IMR-90 (cell line): ENCODE data around the gene PPP2R2D. TPM values are rescaled to one million over a fixed set of nuclear protein-coding genes. Genes with fewer than 3 reads are reported as not detected.

Experiments
- ATAC-seq: fragments of 200-7000 bp; cut with Tn5 transposase; 2 replicates; pipeline ENCODE4 v1.9.1; 2020; ENCODE audit warnings: low read depth, mild to moderate bottlenecking, moderate library complexity
- BruUV-seq: library from RNA; stranded (reverse); fragments of 400-500 nt; replicated peaks from 2 replicates; lab custom pipeline; 2021; lab: Mats Ljungman, UMichigan
- CTCF ChIA-PET: fragments of 300-600 bp; formaldehyde crosslinking; extraction: SDS; loops from one replicate; lab custom pipeline; 2021; ENCODE audit warnings: antibody characterized with exemption; lab: Yijun Ruan, JAX
- POLR2A ChIA-PET: fragments of 300-600 bp; sonication (Branson Sonifier 250); formaldehyde crosslinking; loops from one replicate; lab custom pipeline; 2022; ENCODE audit warnings: antibody characterized with exemption; ENCODE audit not compliant: unreplicated experiment; lab: Charles Lee
- DNase-seq: peaks from one replicate; pipeline ENCODE4 v3.0.0; 2013
- H2AFZ ChIP-seq: replicated peaks from 2 replicates; pipeline ENCODE3; 2013; ENCODE audit warnings: low read length, mild to moderate bottlenecking; ENCODE audit not compliant: poor library complexity
- H2AK5ac ChIP-seq: 2 replicates; pipeline ENCODE4 v1.6.1; 2013; ENCODE audit warnings: low read depth, low read length, inconsistent platforms
- H2AK9ac ChIP-seq: replicated peaks from 2 replicates; pipeline ENCODE3; 2013; ENCODE audit warnings: mild to moderate bottlenecking, low read depth, low read length, moderate library complexity; ENCODE audit not compliant: poor library complexity
- H2BK120ac ChIP-seq: 2 replicates; pipeline ENCODE4 v1.6.1; 2013; ENCODE audit warnings: low read depth, low read length, inconsistent platforms
- H2BK15ac ChIP-seq: 3 replicates; pipeline ENCODE4 v1.6.1; 2013; ENCODE audit warnings: low read depth, low read length, inconsistent platforms
- H2BK20ac ChIP-seq: 2 replicates; pipeline ENCODE4 v1.6.1; 2013; ENCODE audit warnings: low read depth, mild to moderate bottlenecking, inconsistent platforms, low read length, moderate library complexity
- H2BK5ac ChIP-seq: 2 replicates; pipeline ENCODE4 v1.6.1; 2013; ENCODE audit warnings: mild to moderate bottlenecking, low read depth, low read length, inconsistent platforms; ENCODE audit not compliant: poor library complexity, severe bottlenecking
- H3K14ac ChIP-seq: replicated peaks from 2 replicates; pipeline ENCODE4 v1.6.1; 2013; ENCODE audit warnings: low read depth, low read length, inconsistent platforms
- H3K18ac ChIP-seq: 2 replicates; pipeline ENCODE4 v1.6.1; 2013; ENCODE audit warnings: low read depth, low read length, control low read depth
- H3K23ac ChIP-seq: 2 replicates; pipeline ENCODE4 v1.6.1; 2013; ENCODE audit warnings: low read depth, low read length, inconsistent platforms
- H3K27ac ChIP-seq: 2 replicates; pipeline ENCODE4 v1.5.1; 2013; ENCODE audit warnings: mild to moderate bottlenecking, control low read depth, low read length; ENCODE audit not compliant: insufficient read depth
- H3K27me3 ChIP-seq: 2 replicates; pipeline ENCODE4 v1.6.1; 2013; ENCODE audit warnings: low read length; ENCODE audit not compliant: control insufficient read depth, insufficient read depth
- H3K36me3 ChIP-seq: 2 replicates; pipeline ENCODE4 v1.6.1; 2013; ENCODE audit warnings: low read length, mixed read lengths; ENCODE audit not compliant: control insufficient read depth, insufficient read depth
- H3K4ac ChIP-seq: 2 replicates; pipeline ENCODE4 v1.6.1; 2013; ENCODE audit warnings: low read depth, low read length, inconsistent platforms
- H3K4me1 ChIP-seq: 2 replicates; pipeline ENCODE4 v1.6.1; 2013; ENCODE audit warnings: low read length, mixed read lengths; ENCODE audit not compliant: control insufficient read depth, insufficient read depth
- H3K4me2 ChIP-seq: 2 replicates; pipeline ENCODE4 v1.6.1; 2013; ENCODE audit warnings: low read depth, mild to moderate bottlenecking, control low read depth, low read length, moderate library complexity
- H3K4me3 ChIP-seq: 2 replicates; pipeline ENCODE4 v1.5.1; 2013; ENCODE audit warnings: low read depth, mild to moderate bottlenecking, control low read depth, low read length, moderate library complexity; ENCODE audit not compliant: insufficient read depth
- H3K56ac ChIP-seq: 2 replicates; pipeline ENCODE4 v1.6.1; 2013; ENCODE audit warnings: low read length, inconsistent platforms; ENCODE audit not compliant: insufficient read depth; ENCODE audit errors: extremely low read depth
- H3K79me1 ChIP-seq, 2 experiments: 2 replicates each; pipeline ENCODE4 v1.6.1; 2013; ENCODE audit warnings: low read length in 2 of 2, inconsistent platforms in 1 of 2, low read depth in 1 of 2
- H3K9ac ChIP-seq: 2 replicates; pipeline ENCODE4 v1.6.1; 2013; ENCODE audit warnings: low read depth, low read length, control low read depth
- H3K9me1 ChIP-seq: 2 replicates; pipeline ENCODE4 v1.6.1; 2013; ENCODE audit warnings: low read length, inconsistent platforms; ENCODE audit not compliant: insufficient read depth
- H3K9me3 ChIP-seq: 2 replicates; pipeline ENCODE4 v1.6.1; 2013; ENCODE audit warnings: low read length; ENCODE audit not compliant: control insufficient read depth, insufficient read depth
- H4K20me1 ChIP-seq: 2 replicates; pipeline ENCODE4 v1.6.1; 2013; ENCODE audit warnings: low read length, inconsistent platforms; ENCODE audit not compliant: insufficient read depth
- H4K5ac ChIP-seq: 2 replicates; pipeline ENCODE4 v1.6.1; 2013; ENCODE audit warnings: mild to moderate bottlenecking, low read depth, low read length, control low read depth
- H4K8ac ChIP-seq, 2 experiments: 2 replicates each; pipeline ENCODE4 v1.6.1; 2013; ENCODE audit warnings: low read depth in 2 of 2, low read length in 2 of 2, control low read depth in 1 of 2, inconsistent platforms in 1 of 2
- H4K91ac ChIP-seq: 2 replicates; pipeline ENCODE4 v1.6.1; 2013; ENCODE audit warnings: low read depth, low read length, inconsistent platforms; ENCODE audit not compliant: insufficient read depth
- BHLHE40 ChIP-seq: fragments of 150-350 bp; IDR thresholded peaks from 2 replicates; pipeline ENCODE4 v1.6.1; 2016; ENCODE audit warnings: mild to moderate bottlenecking, low read depth, low read length
- CHD1 ChIP-seq: IDR thresholded peaks from 2 replicates; pipeline ENCODE4 v1.6.1; 2012; ENCODE audit warnings: low read depth, low read length, improper control_type of control experiment
- FOS ChIP-seq: fragments of 150-350 bp; IDR thresholded peaks from 2 replicates; pipeline ENCODE4 v1.6.1; 2016; ENCODE audit warnings: low read depth, low read length
- MAFK ChIP-seq: IDR thresholded peaks from 2 replicates; pipeline ENCODE4 v1.6.1; 2012; ENCODE audit warnings: low read depth, low read length, improper control_type of control experiment
- MAZ ChIP-seq: IDR thresholded peaks from 2 replicates; pipeline ENCODE4 v1.6.1; 2012; ENCODE audit warnings: low read depth, mild to moderate bottlenecking, low read length, improper control_type of control experiment, moderate library complexity, borderline replicate concordance
- MXI1 ChIP-seq: IDR thresholded peaks from 2 replicates; pipeline ENCODE4 v1.6.1; 2012; ENCODE audit warnings: low read depth, mild to moderate bottlenecking, low read length, moderate library complexity, borderline replicate concordance
- NFE2L2 ChIP-seq: fragments of 150-350 bp; IDR thresholded peaks from 2 replicates; pipeline ENCODE4 v1.6.1; 2016; ENCODE audit warnings: low read depth, mild to moderate bottlenecking, low read length
- POLR2A ChIP-seq: IDR thresholded peaks from 2 replicates; pipeline ENCODE4 v1.6.1; 2012; ENCODE audit warnings: mild to moderate bottlenecking, low read depth, low read length
- RCOR1 ChIP-seq: IDR thresholded peaks from 2 replicates; pipeline ENCODE4 v1.6.1; 2012; ENCODE audit warnings: mild to moderate bottlenecking, low read length, improper control_type of control experiment; ENCODE audit not compliant: insufficient replicate concordance
- RFX5 ChIP-seq: IDR thresholded peaks from 2 replicates; pipeline ENCODE4 v1.8.0; 2012; ENCODE audit warnings: low read depth, mild to moderate bottlenecking, low read length, moderate library complexity
- WGBS, 2 experiments: methylation state at CpG; one replicate each; pipeline versions ENCODE4 v1.1.5 to v1.1.7; 2013; ENCODE audit warnings: missing lambda C conversion rate in 2 of 2; ENCODE audit not compliant: insufficient read length in 1 of 2; ENCODE audit errors: extremely low coverage in 2 of 2; 5-methylcytosine and 5-hydroxymethylcytosine counted together
- dilution Hi-C: fragments of 300-500 bp; cut with HindIII; formaldehyde crosslinking; loops from one replicate; pipeline ENCODE4 v1.14.3; 2018; ENCODE audit warnings: low sequenced_read_pairs; ENCODE audit not compliant: unreplicated experiment
- in situ Hi-C: fragments of 300-500 bp; cut with MboI; formaldehyde crosslinking; loops from 3 replicates; pipeline ENCODE4 v1.14.3; 2019; ENCODE audit warnings: low sequenced_read_pairs, inconsistent platforms, mixed read lengths
- intact Hi-C: fragments of 100-400 bp; cut with micrococcal nuclease; formaldehyde crosslinking; loops from 2 replicates; pipeline ENCODE4 v1.10.0; 2022
- polyA plus RNA-seq, 3 experiments: library from polyadenylated mRNA; depleted of rRNA; stranded (reverse); fragments of >200 nt; gene quantifications; 2 replicates each; pipeline ENCODE4 v1.2.3, GENCODE V29; 2012; ENCODE audit warnings: low replicate concordance in 1 of 3
- total RNA-seq: library from RNA; depleted of rRNA; stranded (reverse); fragments of >200 nt; gene quantifications from 2 replicates; pipeline ENCODE4 v1.2.3, GENCODE V29; 2012
- TF ChIP-seq, protein P1 (sequence below): conservative IDR thresholded peaks from 2 replicates; pipeline ENCODE4 v1.5.1; 2012; ENCODE audit warnings: mild to moderate bottlenecking, low read depth, low read length, improper control_type of control experiment
- TF ChIP-seq, protein P2 (sequence below): fragments of 150-350 bp; IDR thresholded peaks from 2 replicates; pipeline ENCODE4 v1.6.1; 2016; ENCODE audit warnings: low read depth, mild to moderate bottlenecking, low read length, moderate library complexity, borderline replicate concordance

PPP2R2D gene
- total and polyA plus RNA-seq, 2 of the 4 experiments (the other 2 are of a cell fraction) = 22.8 to 23.8 TPM

DNA sequence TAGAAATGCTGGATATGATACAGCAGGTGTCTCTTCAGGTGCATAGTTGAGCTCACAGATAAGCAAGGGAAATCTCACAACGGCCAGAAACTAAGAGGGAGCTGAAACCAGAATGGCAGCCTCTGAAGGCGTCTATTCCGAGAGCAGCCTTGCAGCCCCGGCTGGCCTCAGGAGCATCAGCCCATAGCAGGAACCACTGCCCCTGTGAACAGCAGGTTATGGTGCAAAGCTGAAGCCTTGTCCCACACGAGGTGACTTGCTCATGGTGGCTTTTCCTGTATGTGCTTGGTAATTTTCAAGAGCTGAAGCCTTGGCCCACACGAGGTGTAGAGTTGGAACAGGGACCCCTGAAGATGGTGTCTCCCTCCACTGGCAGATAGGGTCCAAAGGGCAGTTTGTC lies 47.7 kb downstream of the PPP2R2D start:
- H3K27me3 ChIP-seq = no peaks in the 10 kb centered on the region
- peak overlapping the region; percentile 50; the same call in 1 of the 2 replicates for H3K23ac ChIP-seq
- peaks cover 32% of the 10 kb centered on the region for H3K9me1 ChIP-seq
- peaks cover 21% of the 10 kb centered on the region for H3K4me1 ChIP-seq
- peak overlapping the region; percentile 86 for H2BK120ac ChIP-seq
- H4K20me1 ChIP-seq = peaks cover 19% of the 10 kb centered on the region
- H2BK15ac ChIP-seq = no peak overlapping the region; the same call in 2 of the 3 replicates
- H2AK5ac ChIP-seq = peak overlapping the region; percentile 42
- H2AFZ ChIP-seq = no peak overlapping the region
- in situ Hi-C loops (no loop called here), dilution Hi-C loops (no loop called here), intact Hi-C loops (loop anchor here (5.0 kb wide), 1 partner anchor 46 kb away; the partner anchor contains the start of gene PPP2R2D)
- H3K4ac ChIP-seq = peak overlapping the region; percentile 72
- no peak for DNase-seq
- ChIA-PET POLR2A (no interaction called here), CTCF (interaction anchor here (0.6 to 1.1 kb wide), 2 partner anchors 20 to 74 kb away, joined by 3 read pairs; no protein-coding TSS in a partner anchor)
- no peak overlapping the region for H3K4me2 ChIP-seq
- H4K8ac ChIP-seq = peak overlapping the region in 1 of 2 experiments; percentile 25; a peak in 1 of 4 replicates
- H3K18ac ChIP-seq = no peak overlapping the region
- H2BK20ac ChIP-seq = peak overlapping the region; percentile 77
- no peak overlapping the region for H3K9ac ChIP-seq
- H3K9me3 ChIP-seq = no peaks in the 10 kb centered on the region
- BruUV-seq = no TSS peak
- peaks cover 38% of the 10 kb centered on the region for H3K36me3 ChIP-seq
- WGBS, 2 experiments = 90% methylated on average over 3 of the region's 6 CpGs; no CpG with 5 or more reads in 1 of the 2 experiments
- no peak overlapping the region for H3K4me3 ChIP-seq
- H3K27ac ChIP-seq = no peak overlapping the region
- H4K5ac ChIP-seq = no peak overlapping the region
- TF ChIP-seq RFX5 (no peak), MAZ (no peak), CHD1 (no peak), MAFK (no peak), BHLHE40 (no peak), POLR2A (no peak), MXI1 (no peak), RCOR1 (no peak), FOS (no peak), NFE2L2 (no peak)
- TF ChIP-seq, protein P1, sequence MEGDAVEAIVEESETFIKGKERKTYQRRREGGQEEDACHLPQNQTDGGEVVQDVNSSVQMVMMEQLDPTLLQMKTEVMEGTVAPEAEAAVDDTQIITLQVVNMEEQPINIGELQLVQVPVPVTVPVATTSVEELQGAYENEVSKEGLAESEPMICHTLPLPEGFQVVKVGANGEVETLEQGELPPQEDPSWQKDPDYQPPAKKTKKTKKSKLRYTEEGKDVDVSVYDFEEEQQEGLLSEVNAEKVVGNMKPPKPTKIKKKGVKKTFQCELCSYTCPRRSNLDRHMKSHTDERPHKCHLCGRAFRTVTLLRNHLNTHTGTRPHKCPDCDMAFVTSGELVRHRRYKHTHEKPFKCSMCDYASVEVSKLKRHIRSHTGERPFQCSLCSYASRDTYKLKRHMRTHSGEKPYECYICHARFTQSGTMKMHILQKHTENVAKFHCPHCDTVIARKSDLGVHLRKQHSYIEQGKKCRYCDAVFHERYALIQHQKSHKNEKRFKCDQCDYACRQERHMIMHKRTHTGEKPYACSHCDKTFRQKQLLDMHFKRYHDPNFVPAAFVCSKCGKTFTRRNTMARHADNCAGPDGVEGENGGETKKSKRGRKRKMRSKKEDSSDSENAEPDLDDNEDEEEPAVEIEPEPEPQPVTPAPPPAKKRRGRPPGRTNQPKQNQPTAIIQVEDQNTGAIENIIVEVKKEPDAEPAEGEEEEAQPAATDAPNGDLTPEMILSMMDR = no peak
- TF ChIP-seq, protein P2, sequence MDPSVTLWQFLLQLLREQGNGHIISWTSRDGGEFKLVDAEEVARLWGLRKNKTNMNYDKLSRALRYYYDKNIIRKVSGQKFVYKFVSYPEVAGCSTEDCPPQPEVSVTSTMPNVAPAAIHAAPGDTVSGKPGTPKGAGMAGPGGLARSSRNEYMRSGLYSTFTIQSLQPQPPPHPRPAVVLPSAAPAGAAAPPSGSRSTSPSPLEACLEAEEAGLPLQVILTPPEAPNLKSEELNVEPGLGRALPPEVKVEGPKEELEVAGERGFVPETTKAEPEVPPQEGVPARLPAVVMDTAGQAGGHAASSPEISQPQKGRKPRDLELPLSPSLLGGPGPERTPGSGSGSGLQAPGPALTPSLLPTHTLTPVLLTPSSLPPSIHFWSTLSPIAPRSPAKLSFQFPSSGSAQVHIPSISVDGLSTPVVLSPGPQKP = no peak
- ATAC-seq = no peak
- peak overlapping the region; percentile 19; the same call in 1 of the 2 replicates for H4K91ac ChIP-seq
- peaks cover 22 to 56% of the 10 kb centered on the region in 2 experiments for H3K79me1 ChIP-seq
- no peak overlapping the region for H2AK9ac ChIP-seq
- peak overlapping the region; percentile 11 for H2BK5ac ChIP-seq
- no peak overlapping the region for H3K56ac ChIP-seq
- peak overlapping the region; percentile 70; the same call in 1 of the 2 replicates for H3K14ac ChIP-seq
